Heart left ventricle (tissue), 16 donors: ENCODE measurements around the gene FOXJ2. TPM values are rescaled to one million over a fixed set of nuclear protein-coding genes. Genes with fewer than 3 reads are reported as not detected.
"Not testable (repeated sequence)": the region's sequence is repeated elsewhere in the genome, so short reads cannot be mapped to it uniquely, and the experiment has no call there.

Source experiments
- ATAC-seq, 4 donors: fragments of 200-7000 bp; cut with Tn5 transposase; one replicate each; pipeline ENCODE4 v1.9.1; 2020 to 2022; ENCODE audit warnings: moderate library complexity in 4 of 4, mild to moderate bottlenecking in 3 of 4, moderate number of reproducible peaks in 1 of 4
- DNase-seq, 5 donors: peaks; one replicate each; pipeline ENCODE4 v3.0.0-alpha.2; 2020
- H3K27ac ChIP-seq, 12 donors: fragments of 200-600 bp; sonication (generic) in 4 of 12; one replicate each; pipeline versions ENCODE4 v1.5.0 to v1.8.0; 2016 to 2022; ENCODE audit warnings: mild to moderate bottlenecking in 2 of 12
- H3K27me3 ChIP-seq, 9 donors: fragments of 200-600 bp; sonication (generic) in 2 of 9; one replicate each; pipeline versions ENCODE4 v1.5.1 to v1.8.0; 2016 to 2022; ENCODE audit warnings: mild to moderate bottlenecking in 3 of 9
- H3K36me3 ChIP-seq, 9 donors: fragments of 200-600 bp; sonication (generic) in 2 of 9; one replicate each; pipeline versions ENCODE4 v1.5.0 to v1.8.0; 2018 to 2022; ENCODE audit warnings: mild to moderate bottlenecking in 2 of 9
- H3K4me1 ChIP-seq, 12 donors: fragments of 200-600 bp; sonication (generic) in 4 of 12; one replicate each; pipeline versions ENCODE4 v1.5.0 to v1.8.0; 2016 to 2022; ENCODE audit warnings: mild to moderate bottlenecking in 3 of 12
- H3K4me3 ChIP-seq, 12 donors: fragments of 200-600 bp; sonication (generic) in 4 of 12; one replicate each; pipeline versions ENCODE4 v1.5.0 to v1.8.0; 2017 to 2022; ENCODE audit warnings: mild to moderate bottlenecking in 9 of 12, moderate library complexity in 4 of 12
- H3K9me3 ChIP-seq, 12 donors: fragments of 200-600 bp; sonication (generic) in 4 of 12; one replicate each; pipeline versions ENCODE4 v1.5.0 to v1.8.0; 2016 to 2022; ENCODE audit warnings: mild to moderate bottlenecking in 1 of 12
- POLR2A ChIP-seq, 2 donors: fragments of 450-650 bp; IDR thresholded peaks; one replicate each; pipeline ENCODE4 v1.6.1; 2017; ENCODE audit warnings: antibody characterized with exemption in 2 of 2, mild to moderate bottlenecking in 2 of 2, moderate library complexity in 2 of 2
- WGBS, 4 donors: extraction: QIAGEN DNeasy Blood & Tissue Kit in 2 of 4; methylation state at CpG; one replicate each; pipeline versions ENCODE4 v1.1.5 to v1.1.7; 2013 to 2018; 5-methylcytosine and 5-hydroxymethylcytosine counted together
- intact Hi-C, 10 donors: fragments of 100-400 bp; cut with DNase I; formaldehyde crosslinking; loops; one replicate each; pipeline versions ENCODE4 v1.11.1 to v1.14.2; 2022
- polyA plus RNA-seq, 2 donors: library from polyadenylated mRNA; stranded (reverse); fragments of 200-250 nt; gene quantifications; one replicate each; pipeline ENCODE4 v1.2.3, GENCODE V29; 2013
- total RNA-seq, 9 donors: library from RNA; depleted of rRNA in 2 of 9; stranded (reverse); fragments of >200 nt in 2 of 9; fragmentation: NEBNext Ultra II Directional in 3 of 9; extraction: Animal tissue kit (Norgen Biotek cat#: 25700) in 3 of 9; gene quantifications; one replicate each; pipeline versions ENCODE4 v1.1.0 to v1.2.4, GENCODE V29; 2016 to 2023
- TF ChIP-seq, protein P1 (sequence below), 12 donors: fragments of 200-600 bp; sonication (generic) in 4 of 12; IDR thresholded peaks; one replicate each; pipeline versions ENCODE4 v1.5.0 to v1.8.0; 2018 to 2022; ENCODE audit warnings: antibody characterized with exemption in 12 of 12, mild to moderate bottlenecking in 5 of 12
- donor health status: ischemic (EF 13 %, LVEDD 7.1; RV severe dilation, severe dysfunction).
- donor health status: healthy with polysubstance abuse.
- donor health status: DM: no; HTN: yes; CAD: no.
- donor health status: DM: no; HTN: no; CAD: no.
- donor health status: ischemic (EF 25% LVEDD 6.9; RV normal size, moderate dysfunction).
- donor health status: ischemic (EF 25% LVEDD 5.7; RV mildly dilated, moderate dysfunction).
- donor health status: healthy.
- donor health status: DM: yes; HTN: yes; CAD: no.
- donor health status: ischemic (EF 35%, LVEDD 5.7; RV mildly dilated, moderate dysfunction).
- donor health status: nonischemic (EF 11% LVEDD 7.7; RV severe dilation, severe dysfunction).
- donor health status: DM: yes; HTN: yes; CAD: no.
- donor health status: PGD.
- donor health status: ischemic (EF 29% LVEDD 5.4; RV normal size, mild dysfunction).
- donor health status: nonischemic (EF 23%, LVEDD 6.1; RV moderate dilation, normal function).

The FOXJ2 gene
- total and polyA plus RNA-seq, 11 donors, result 9.4 to 34.7 (median 23.7) TPM

GRCh38 chr12:8011331-8011730, 21.2 kb upstream of the FOXJ2 start:
- peaks cover 0 to 55% (median 7%) of the 10 kb centered on the region in 9 donors for H3K27me3 ChIP-seq

DNA sequence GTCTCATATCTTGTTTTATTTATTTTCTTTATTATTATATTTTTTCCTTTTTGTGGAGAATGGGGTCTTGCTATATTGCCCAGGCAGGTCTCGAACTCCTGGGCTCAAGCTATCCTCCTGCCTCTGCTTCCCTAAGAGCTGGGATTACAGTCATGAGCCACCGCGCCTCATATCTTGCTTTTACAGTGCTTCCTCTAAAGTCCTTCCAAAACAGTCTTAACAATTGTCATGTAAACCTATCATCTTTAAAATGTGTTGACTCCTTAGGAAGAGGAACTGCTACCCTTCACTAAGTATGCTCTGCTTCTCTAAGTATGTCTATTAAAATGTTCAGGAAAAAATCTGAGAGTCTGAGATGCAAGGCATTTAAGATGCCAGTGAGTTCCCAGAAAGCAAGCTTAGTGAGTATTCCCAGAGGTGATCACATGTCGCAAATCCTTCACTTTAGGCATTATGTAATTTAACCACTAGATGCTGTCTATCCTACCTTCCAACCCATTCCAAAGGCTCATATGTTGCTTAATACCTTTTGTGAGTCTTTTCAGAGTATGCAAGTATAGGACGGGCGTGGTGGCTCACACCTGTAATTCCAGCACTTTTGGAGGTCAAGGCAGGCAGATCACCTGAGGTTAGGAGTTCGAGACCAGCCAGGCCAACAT, 19.7 kb upstream of the FOXJ2 start:
- DNase-seq (no peak), ATAC-seq (no peak)
- Histone ChIP-seq H3K9me3 (no peaks in the 10 kb centered on the region), H3K4me3 (no peak overlapping the region), H3K27ac (no peak overlapping the region), H3K36me3 (no peaks in the 10 kb centered on the region), H3K4me1 (no peaks in the 10 kb centered on the region), H3K27me3 (peaks cover 0 to 69% (median 13%) of the 10 kb centered on the region in 9 donors)
- intact Hi-C loops, result no loop called here
- WGBS, 4 donors, result 75 to 83% (median 78%) methylated on average over 7 of the region's 7 CpGs
- TF ChIP-seq, protein P1, sequence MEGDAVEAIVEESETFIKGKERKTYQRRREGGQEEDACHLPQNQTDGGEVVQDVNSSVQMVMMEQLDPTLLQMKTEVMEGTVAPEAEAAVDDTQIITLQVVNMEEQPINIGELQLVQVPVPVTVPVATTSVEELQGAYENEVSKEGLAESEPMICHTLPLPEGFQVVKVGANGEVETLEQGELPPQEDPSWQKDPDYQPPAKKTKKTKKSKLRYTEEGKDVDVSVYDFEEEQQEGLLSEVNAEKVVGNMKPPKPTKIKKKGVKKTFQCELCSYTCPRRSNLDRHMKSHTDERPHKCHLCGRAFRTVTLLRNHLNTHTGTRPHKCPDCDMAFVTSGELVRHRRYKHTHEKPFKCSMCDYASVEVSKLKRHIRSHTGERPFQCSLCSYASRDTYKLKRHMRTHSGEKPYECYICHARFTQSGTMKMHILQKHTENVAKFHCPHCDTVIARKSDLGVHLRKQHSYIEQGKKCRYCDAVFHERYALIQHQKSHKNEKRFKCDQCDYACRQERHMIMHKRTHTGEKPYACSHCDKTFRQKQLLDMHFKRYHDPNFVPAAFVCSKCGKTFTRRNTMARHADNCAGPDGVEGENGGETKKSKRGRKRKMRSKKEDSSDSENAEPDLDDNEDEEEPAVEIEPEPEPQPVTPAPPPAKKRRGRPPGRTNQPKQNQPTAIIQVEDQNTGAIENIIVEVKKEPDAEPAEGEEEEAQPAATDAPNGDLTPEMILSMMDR (IDR thresholded peaks at IDR 0.05), result no peak
- no peak for TF ChIP-seq POLR2A (IDR thresholded peaks at IDR 0.05)

More at GRCh38 chr12:8011331-8011730, 21.2 kb upstream of the FOXJ2 start:
- Histone ChIP-seq H3K36me3 (no peaks in the 10 kb centered on the region), H3K4me3 (no peak overlapping the region), H3K9me3 (no peaks in the 10 kb centered on the region), H3K27ac (no peak overlapping the region), H3K4me1 (no peaks in the 10 kb centered on the region)
- TF ChIP-seq, protein P1 (IDR thresholded peaks at IDR 0.05), result no peak
- no peak for TF ChIP-seq POLR2A (IDR thresholded peaks at IDR 0.05)
- ATAC-seq (no peak), DNase-seq (no peak)
- whole genome bisulfite sequencing, 4 donors, result 70 to 80% (median 75%) methylated on average over 7 of the region's 7 CpGs
- intact Hi-C loops, result no loop called here

DNA sequence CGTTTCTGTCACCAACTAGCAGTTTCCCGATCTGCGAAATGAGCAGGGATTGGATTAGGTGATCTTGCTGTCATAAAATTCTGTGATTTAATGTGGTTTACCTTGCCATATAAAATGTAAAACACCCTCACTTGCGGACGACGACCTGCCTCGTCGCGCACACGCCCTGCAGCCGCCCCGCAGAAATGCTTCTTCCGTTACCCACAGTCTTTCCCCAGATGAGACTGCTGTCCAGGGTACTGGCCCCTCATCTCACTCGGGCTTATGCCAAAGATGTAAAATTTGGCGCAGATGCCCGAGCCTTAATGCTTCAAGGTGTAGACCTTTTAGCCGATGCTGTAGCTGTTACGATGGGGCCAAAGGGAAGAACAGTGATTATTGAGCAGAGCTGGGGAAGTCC, 17.7 kb upstream of the FOXJ2 start:
- TF ChIP-seq POLR2A (IDR thresholded peaks at IDR 0.05), result no peak
- TF ChIP-seq, protein P1 (IDR thresholded peaks at IDR 0.05), result no peak
- H3K9me3 ChIP-seq, result no peaks in the 10 kb centered on the region
- ATAC-seq (no peak), DNase-seq (no peak)
- H3K4me1 ChIP-seq, result peaks cover 0 to 13% (median 5%) of the 10 kb centered on the region in 12 donors
- WGBS, 4 donors, result 37 to 64% (median 51%) methylated on average over 18 of the region's 18 CpGs
- peaks cover 0 to 82% (median 19%) of the 10 kb centered on the region in 9 donors for H3K27me3 ChIP-seq
- no peaks in the 10 kb centered on the region for H3K36me3 ChIP-seq
- no peak overlapping the region for H3K4me3 ChIP-seq
- no peak overlapping the region for H3K27ac ChIP-seq
- intact Hi-C loops, result no loop called here

DNA sequence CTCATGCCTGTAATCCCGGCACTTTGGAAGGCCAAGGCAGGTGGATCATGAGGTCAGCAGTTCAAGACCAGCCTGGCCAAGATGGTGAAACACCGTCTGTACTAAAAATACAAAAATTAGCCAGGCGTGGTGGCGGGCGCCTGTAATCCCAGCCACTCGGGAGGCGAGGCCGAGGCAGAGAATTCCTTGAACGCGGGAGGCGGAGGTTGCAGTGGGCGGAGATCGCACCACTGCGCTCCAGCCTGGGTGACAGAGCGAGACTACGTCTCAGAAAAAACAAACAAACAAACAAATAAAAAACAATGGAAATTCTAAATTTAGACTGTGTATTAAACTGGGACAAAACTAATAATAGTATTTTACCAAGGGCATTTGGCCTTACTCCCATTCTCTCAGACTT, 14.3 kb upstream of the FOXJ2 start:
- ATAC-seq, H3K27ac ChIP-seq, intact Hi-C loops, H3K9me3 ChIP-seq, DNase-seq, H3K36me3 ChIP-seq: not testable (repeated sequence)
- Histone ChIP-seq H3K27me3 (peaks cover 0 to 50% (median 19%) of the 10 kb centered on the region in 9 donors), H3K4me1 (peaks cover 0 to 13% (median 5%) of the 10 kb centered on the region in 12 donors), H3K4me3 (peak overlapping the region in 11 of 12 donors; percentile 17 to 51 (median 45))
- 54 to 68% (median 59%) methylated on average over 16 of the region's 16 CpGs for WGBS, 4 donors
